NB4 (cell line): ENCODE data around the gene GNG5.

ENCODE experiments used
- POLR2A ChIP-seq: IDR thresholded peaks from 2 replicates; pipeline ENCODE4 v1.6.1; 2011; ENCODE audit warnings: mild to moderate bottlenecking; ENCODE audit not compliant: insufficient read length; ENCODE audit errors: extremely low read depth
- TF ChIP-seq, protein P1 (sequence below): IDR thresholded peaks from one replicate; pipeline ENCODE4 v1.5.1; 2012; ENCODE audit warnings: low read depth, low read length

DNA sequence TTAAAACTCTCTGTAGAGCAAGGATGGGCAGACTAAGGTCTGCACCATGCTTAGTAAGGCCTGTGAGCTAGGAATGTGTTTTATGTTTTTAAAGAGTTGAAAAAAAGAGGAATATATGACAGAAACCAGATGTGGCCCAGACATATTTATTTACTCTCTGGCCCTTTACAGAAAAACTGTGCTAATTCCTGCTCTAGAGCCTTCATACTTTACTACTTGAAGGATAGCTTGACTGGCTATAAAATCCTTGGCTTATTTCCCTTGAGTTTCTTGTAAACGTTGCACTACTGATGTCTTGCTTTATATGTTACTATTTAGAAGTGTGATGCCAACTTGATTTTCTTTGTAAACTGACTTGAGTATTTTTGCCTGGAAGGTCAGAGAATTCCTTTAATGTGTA is 34.4 kb upstream of the GNG5 start:
- TF ChIP-seq, protein P1, sequence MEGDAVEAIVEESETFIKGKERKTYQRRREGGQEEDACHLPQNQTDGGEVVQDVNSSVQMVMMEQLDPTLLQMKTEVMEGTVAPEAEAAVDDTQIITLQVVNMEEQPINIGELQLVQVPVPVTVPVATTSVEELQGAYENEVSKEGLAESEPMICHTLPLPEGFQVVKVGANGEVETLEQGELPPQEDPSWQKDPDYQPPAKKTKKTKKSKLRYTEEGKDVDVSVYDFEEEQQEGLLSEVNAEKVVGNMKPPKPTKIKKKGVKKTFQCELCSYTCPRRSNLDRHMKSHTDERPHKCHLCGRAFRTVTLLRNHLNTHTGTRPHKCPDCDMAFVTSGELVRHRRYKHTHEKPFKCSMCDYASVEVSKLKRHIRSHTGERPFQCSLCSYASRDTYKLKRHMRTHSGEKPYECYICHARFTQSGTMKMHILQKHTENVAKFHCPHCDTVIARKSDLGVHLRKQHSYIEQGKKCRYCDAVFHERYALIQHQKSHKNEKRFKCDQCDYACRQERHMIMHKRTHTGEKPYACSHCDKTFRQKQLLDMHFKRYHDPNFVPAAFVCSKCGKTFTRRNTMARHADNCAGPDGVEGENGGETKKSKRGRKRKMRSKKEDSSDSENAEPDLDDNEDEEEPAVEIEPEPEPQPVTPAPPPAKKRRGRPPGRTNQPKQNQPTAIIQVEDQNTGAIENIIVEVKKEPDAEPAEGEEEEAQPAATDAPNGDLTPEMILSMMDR: no peak
- no peak for TF ChIP-seq POLR2A
